GM12874 (cell line): Measurements from ENCODE around the gene PELI2.

Experiments used
- TF ChIP-seq, protein P1 (sequence below): IDR thresholded peaks from 2 replicates; pipeline ENCODE4 v1.5.1; 2011; ENCODE audit warnings: low read depth, mild to moderate bottlenecking, control low read depth, low read length, moderate library complexity; ENCODE audit not compliant: insufficient read depth

PELI2 gene

DNA sequence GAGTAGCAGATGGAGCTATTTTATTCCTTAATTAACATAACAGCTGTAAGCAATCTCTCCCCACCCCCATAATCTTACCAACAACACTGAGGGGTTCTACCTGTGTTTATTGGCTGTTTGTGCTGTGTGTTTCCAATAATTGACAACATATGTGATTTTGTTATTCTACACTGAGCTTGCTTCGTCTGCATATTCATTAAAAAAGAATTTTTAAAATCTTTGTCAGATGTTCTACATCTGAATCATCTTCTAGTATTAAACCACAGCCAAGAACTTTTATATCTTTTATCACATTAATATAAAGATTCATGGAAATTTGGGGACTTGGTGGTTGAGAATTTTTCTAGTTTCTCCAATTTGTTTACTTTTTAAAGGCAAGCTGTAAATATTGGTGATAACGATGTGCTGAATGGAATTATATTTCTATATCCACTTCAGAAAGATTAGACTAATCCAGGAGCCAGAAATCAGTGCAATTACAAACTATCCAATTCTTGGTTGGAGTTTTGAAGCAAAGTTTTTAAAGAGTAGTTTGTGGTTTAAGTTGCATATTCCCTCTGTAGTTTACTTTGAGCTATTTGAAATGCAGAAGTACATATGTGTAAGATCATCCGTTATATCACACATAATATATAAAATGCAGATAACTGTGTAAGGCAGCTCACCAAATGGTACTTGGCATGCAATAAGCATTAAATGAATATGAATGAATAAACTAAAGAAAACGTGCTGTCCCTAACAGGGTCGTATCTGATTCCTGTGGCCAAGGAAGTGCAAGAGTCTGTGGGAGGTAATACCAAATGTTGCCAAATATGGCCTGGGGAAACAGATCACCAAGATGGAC is 206.9 kb downstream of the PELI2 start:
- TF ChIP-seq, protein P1, sequence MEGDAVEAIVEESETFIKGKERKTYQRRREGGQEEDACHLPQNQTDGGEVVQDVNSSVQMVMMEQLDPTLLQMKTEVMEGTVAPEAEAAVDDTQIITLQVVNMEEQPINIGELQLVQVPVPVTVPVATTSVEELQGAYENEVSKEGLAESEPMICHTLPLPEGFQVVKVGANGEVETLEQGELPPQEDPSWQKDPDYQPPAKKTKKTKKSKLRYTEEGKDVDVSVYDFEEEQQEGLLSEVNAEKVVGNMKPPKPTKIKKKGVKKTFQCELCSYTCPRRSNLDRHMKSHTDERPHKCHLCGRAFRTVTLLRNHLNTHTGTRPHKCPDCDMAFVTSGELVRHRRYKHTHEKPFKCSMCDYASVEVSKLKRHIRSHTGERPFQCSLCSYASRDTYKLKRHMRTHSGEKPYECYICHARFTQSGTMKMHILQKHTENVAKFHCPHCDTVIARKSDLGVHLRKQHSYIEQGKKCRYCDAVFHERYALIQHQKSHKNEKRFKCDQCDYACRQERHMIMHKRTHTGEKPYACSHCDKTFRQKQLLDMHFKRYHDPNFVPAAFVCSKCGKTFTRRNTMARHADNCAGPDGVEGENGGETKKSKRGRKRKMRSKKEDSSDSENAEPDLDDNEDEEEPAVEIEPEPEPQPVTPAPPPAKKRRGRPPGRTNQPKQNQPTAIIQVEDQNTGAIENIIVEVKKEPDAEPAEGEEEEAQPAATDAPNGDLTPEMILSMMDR = no peak

DNA sequence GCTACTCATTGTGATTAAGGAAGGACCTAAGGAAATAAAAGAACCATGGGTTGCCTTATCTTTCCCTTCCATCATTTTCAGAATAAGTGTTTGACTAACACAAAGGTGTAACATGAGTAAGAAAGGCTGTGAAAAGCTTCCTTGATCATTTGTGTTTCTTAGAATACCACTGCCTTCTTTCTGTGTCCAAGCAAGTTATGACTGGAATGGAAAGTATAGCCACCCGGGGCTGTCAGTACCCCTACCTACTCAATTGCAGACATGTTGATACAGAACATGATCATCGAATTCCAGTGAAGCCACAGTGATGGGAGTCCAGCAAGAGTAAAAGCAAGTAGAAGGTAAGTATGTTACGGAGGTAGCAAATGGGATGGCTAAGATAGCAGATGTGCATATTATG is 209.8 kb downstream of the PELI2 start:
- TF ChIP-seq, protein P1 = no peak

DNA sequence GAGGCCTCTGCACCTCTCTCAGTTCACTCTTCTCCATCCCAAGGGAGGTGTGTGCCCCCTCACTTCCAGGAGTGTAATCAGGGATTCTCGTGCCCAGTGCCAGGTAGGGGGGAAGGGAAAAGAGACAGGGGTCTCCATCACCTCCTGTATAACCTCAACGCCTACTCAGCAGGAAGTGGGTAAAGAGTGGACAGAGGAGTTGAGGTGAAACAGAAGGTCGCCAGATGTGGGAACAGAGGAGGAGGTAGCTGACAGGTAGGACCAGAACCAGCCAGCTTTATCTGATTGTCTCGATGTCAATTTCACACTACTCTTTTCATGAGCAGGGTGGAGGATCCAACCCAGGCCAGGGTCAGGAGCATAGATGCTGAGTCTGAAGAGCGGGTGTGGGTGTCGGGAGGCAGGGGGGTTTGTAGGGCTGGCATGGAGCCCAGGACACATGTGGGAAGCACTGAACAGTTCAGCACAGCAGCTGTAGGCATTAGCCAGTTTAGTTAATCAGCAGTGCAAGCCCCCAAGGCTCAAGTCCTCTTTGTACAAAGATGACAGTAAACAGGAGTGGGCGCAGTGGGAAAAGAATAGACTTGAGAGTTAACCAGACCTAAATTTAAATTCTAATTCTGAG is 213.5 kb downstream of the PELI2 start:
- TF ChIP-seq, protein P1 = no peak

DNA sequence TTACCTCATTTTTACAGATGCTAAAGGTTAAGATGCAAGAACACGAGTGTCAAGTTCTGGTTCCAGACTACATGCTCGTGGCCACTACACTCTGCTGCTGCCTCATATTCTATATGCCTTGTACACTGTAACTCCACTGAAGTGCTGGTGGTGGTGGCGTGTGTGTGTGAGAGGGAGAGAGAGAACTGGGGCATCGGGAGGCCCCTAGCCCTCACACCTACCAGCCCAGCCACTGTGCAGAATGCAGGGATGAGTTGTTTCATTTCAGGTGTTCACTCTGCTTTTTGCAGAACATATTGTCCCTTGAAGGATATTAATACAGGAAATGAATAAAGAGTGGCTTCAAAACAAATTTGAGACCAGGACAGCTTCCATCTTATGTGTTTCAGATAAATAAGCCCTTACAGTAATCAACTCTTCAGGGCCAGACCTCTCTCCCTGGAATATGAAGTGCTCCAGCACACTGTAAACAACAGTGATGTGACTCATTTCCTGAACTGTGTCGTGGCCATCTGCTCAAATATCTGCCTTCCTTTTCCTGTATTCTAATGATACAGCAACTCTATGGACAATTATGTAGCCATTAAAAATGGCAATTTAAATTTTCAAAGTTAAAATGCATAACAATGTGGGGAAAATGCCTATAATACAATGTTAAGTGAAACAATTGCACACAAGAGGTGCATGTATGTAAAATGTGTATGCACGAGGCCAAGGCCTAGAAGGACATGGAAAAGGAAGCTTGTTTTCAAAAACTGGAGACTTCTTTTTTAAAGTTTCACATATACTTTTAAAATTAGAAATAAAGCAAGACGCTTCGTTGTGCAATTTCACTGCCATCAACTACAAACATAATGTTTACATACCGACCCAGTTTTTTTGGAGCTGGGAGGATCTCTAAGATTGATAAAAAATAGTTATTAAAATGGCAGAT is 215.4 kb downstream of the PELI2 start:
- TF ChIP-seq, protein P1 = no peak

DNA sequence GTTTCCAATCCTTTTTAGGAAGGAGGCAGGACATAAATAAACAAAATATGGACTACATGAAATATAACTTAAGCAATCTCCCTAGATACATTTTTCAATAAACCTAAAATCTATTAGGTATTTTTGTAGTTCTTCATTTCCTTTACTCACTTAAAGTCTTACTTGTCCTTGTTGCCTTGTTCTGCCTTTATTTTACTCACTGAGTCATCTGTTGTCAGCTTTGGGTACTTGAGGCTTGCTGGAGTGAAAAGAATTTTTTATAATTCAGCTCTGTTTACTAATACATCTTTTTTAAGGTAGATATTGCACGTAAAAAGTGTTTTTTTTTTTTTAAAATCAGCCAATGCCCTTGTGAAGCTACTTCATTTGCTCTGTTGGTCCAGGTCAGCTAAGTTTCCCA is 216.2 kb downstream of the PELI2 start:
- TF ChIP-seq, protein P1 = no peak

DNA sequence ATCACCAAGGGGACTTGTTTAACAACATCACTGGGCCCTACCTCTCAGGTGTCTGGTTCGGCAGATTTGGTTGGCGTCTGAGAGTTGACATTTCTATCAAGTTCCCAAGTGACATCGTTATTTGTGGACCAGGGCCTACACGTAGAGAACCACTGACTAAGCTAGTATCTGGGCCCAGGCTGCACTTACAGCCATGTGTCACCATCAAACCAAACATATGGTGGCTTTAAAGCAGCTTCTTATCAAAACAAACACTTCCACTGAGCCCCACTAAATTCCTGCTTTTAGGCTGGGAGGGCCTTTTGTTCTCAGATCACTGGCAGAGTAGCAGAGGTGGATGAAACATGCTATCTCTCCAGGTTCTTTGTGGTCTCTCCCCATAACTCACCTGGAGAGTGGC is 220.5 kb downstream of the PELI2 start:
- TF ChIP-seq, protein P1 = no peak
